Heart left ventricle (tissue), 13 donors: Measurements from ENCODE around the gene PAGR1.

Source experiments
- POLR2A ChIP-seq, 2 donors: fragments of 450-650 bp; IDR thresholded peaks; one replicate each; pipeline ENCODE4 v1.6.1; 2017; ENCODE audit warnings: antibody characterized with exemption in 2 of 2, mild to moderate bottlenecking in 2 of 2, moderate library complexity in 2 of 2
- TF ChIP-seq, protein P1 (sequence below), 12 donors: fragments of 200-600 bp; sonication (generic) in 4 of 12; IDR thresholded peaks; one replicate each; pipeline versions ENCODE4 v1.5.0 to v1.8.0; 2018 to 2022; ENCODE audit warnings: antibody characterized with exemption in 12 of 12, mild to moderate bottlenecking in 5 of 12
- donor health status: ischemic (EF 13 %, LVEDD 7.1; RV severe dilation, severe dysfunction).
- donor health status: DM: no; HTN: yes; CAD: no.
- donor health status: DM: no; HTN: no; CAD: no.
- donor health status: ischemic (EF 25% LVEDD 6.9; RV normal size, moderate dysfunction).
- donor health status: ischemic (EF 25% LVEDD 5.7; RV mildly dilated, moderate dysfunction).
- donor health status: ischemic (EF 35%, LVEDD 5.7; RV mildly dilated, moderate dysfunction).
- donor health status: nonischemic (EF 11% LVEDD 7.7; RV severe dilation, severe dysfunction).
- donor health status: DM: yes; HTN: yes; CAD: no.
- donor health status: PGD.
- donor health status: ischemic (EF 29% LVEDD 5.4; RV normal size, mild dysfunction).
- donor health status: nonischemic (EF 23%, LVEDD 6.1; RV moderate dilation, normal function).

DNA sequence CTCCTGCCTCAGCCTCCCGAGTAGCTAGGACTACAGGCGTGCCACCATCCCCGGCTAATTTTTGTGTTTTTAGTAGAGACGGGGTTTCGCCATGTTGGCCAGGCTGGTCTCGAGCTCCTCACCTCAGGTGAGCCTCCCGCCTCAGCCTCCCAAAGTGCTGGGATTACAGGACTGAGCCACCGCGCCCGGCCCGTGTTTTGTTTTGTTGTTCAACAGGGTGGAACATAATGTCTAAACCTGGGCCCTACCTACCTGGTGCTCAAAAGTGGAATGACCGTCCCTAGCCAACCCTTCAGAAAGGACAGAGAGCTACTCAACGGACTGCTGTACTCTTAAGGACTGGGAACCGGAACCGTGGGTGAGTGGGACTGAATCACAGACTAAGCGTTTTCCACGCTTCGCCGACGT lies 26.2 kb upstream of the PAGR1 start:
- TF ChIP-seq POLR2A (IDR thresholded peaks at IDR 0.05), result no peak
- TF ChIP-seq, protein P1, sequence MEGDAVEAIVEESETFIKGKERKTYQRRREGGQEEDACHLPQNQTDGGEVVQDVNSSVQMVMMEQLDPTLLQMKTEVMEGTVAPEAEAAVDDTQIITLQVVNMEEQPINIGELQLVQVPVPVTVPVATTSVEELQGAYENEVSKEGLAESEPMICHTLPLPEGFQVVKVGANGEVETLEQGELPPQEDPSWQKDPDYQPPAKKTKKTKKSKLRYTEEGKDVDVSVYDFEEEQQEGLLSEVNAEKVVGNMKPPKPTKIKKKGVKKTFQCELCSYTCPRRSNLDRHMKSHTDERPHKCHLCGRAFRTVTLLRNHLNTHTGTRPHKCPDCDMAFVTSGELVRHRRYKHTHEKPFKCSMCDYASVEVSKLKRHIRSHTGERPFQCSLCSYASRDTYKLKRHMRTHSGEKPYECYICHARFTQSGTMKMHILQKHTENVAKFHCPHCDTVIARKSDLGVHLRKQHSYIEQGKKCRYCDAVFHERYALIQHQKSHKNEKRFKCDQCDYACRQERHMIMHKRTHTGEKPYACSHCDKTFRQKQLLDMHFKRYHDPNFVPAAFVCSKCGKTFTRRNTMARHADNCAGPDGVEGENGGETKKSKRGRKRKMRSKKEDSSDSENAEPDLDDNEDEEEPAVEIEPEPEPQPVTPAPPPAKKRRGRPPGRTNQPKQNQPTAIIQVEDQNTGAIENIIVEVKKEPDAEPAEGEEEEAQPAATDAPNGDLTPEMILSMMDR (IDR thresholded peaks at IDR 0.05), result no peak
